HL-60/S4 treated with phorbol 12-myristate 13-acetate at 8.2 ng/mL for 4 days and 3 days (cell line): Measurements from ENCODE around the gene RC3H1.
"Not testable (repeated sequence)": the region's sequence is repeated elsewhere in the genome, so short reads cannot be mapped to it uniquely, and the experiment has no call there.

ENCODE experiments used
- in situ Hi-C: fragments of 300-500 bp; cut with MboI; formaldehyde crosslinking; loops from 2 replicates; pipeline ENCODE4 v1.15.0; 2022; ENCODE audit warnings: low sequenced_read_pairs

RC3H1 gene

DNA sequence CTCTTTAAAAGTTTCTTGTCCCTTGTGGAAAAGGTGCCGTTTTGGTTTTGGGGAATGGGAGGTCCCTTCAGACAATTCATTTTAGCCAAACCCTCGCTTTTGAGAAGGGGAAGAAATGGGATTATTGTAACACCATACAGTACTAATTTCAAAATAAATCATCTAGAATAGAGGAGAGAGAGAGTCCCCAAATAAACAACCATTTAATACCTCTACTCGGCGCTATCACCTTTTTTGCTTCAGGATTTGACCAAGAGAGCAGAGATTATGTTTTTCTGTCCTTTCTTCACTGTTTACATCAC, 770 bp upstream of the RC3H1 start:
- in situ Hi-C loops = no loop called here

DNA sequence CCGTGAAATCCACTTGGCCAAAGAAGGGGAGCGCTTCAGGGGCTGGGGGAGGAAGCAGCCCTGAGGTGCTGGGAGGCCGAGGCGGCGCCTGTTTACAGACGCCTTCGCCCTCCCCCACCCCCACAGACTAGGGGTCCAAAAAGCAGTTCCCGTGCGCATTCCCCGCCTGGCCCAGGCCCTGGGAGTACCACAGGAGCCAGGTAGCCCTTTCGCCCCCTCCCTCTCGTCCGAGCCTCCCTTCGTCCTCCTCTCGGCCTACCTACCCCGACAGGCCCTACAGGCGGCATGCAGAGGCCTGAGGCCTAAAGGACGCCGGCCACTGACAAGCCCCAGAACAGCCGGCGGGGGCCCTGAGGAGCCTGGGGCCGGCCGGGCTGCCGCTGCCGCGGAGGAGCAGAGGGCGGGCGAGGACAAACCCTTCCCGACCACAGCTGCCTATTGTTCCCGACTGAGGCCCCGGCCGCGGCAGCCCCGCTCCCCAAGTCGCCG, 522 bp downstream of the RC3H1 start:
- in situ Hi-C loops = no loop called here

DNA sequence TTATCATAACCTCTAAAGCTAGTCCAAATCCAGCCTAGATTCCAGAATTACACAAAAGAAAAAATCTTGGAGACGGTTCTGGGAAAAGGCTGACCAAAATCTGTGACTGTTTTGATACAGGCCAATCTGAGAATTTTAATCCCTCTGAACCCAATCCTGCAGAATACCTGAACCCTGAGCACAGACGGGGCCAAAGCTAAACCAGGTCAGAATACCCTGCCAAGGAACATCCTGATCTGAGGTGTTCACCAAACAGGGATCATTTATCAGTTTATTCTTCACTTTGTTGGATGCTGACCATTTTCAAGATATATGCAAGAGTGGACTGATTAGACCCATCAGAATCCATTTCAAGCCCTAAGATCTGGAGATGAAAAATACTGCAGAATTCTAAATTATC, 3.6 kb downstream of the RC3H1 start:
- in situ Hi-C loops = no loop called here

DNA sequence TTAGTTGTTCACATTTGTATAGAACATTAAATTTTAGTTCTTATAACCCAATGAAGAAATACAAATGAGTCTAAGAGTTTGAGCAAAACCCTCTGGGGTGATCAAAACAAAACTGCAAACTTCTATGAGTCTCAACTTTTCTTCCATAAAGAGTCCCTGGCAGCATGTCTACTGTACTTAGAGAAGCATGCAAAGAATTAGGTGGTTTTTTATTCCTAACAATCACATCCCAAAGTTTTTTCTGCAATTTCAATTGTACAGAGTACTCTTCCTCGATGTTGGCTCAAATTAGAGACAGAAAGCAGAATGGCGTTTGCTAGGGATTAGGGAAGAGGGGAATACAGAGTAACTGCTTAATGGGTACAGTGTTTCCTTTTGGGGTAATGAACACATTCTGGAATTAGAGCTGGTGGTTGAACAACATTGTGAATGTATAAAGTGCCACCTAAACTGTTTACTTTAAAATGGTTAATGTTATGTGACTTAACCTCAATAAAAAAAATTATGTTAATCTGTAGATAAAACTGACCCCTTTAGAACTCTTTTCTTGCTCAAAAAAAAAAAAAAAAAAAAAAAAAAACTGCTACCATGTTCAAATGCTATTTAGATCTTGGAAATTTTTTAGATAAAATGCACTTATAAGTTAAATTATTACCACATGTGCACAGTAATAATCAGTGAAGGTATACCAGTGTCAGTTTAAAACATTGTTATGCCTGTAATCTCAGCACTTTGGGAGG, 4.8 kb downstream of the RC3H1 start:
- in situ Hi-C loops = no loop called here

DNA sequence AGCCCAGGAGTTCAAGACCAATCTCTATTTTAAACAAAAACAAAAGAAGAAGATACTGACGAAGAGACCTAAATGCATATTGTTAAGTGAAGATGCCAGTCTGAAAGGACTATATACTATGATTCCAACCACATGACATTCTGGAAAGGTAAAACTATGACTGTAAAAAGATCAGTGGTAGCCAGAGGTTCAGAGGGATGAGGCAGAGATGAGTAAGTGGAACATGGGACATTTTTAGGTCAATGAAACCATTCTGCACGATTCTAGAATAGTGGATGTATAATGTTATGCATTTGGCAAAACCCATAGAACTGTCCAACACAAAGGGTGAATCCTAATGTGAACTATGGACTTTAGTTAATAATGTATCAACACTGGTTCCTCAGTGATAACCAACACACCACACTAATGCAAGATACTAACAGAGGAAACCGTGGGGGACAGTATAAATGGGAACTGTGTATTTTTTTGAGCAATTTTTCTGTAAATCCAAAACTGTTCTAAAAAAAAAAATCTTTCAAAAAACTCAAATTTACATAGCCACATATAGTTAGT, 8.2 kb downstream of the RC3H1 start:
- in situ Hi-C loops = no loop called here

DNA sequence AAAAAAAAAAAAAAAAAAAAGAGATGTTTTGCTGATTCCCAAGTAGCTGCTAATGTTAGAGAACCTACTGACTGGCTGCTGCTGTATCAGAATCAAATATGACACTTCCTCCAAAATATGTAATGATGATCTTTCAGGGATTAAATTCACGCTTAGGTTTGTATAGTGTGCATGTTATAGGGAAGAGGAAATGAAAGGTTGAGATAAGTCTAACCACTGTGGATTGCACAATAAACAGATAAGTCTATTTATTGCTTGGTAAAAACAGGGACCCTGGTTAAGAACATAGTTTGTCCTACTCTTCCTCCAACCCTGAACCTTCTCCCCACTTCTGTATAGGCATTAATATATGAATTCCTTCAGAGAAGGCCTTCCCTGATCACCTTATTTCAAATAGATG, 13.2 kb downstream of the RC3H1 start:
- in situ Hi-C loops = no loop called here

DNA sequence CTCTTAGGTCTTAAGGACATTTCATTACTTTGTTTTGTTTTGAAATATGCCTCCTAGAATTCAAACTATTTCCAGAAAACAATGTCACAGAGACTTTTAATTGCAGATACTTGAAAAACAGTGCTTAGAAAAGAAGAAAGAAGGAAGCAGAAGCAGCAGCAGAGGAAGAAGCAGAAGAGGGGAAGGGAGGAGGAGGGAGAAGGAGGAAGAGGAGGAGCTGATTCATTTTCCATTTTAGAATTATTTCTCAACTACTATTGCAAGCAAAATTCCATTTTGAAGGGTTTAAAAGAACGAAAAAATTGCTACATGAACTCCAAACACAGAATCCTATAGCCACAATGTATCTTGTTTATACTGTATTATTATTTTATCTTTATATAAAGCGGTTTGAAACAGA, 13.9 kb downstream of the RC3H1 start:
- in situ Hi-C loops = no loop called here

DNA sequence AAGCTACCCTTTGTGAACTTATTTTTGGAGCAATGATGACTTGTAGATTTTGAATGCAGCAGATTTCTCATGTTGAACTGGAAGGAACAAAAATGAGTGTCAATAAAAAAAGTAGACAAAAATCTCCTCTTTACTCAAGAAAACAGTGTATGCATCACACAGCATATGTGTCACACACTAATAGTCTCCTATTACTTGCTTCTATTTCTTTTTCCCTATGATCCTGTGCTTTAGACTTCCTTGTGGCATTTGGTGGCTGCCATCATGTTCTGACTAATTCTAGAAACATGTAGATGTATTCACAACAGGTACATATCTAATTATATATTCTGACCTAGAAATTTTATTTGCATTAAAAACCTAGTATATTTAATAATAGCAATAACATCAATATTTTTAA, 14.3 kb downstream of the RC3H1 start:
- in situ Hi-C loops = no loop called here

DNA sequence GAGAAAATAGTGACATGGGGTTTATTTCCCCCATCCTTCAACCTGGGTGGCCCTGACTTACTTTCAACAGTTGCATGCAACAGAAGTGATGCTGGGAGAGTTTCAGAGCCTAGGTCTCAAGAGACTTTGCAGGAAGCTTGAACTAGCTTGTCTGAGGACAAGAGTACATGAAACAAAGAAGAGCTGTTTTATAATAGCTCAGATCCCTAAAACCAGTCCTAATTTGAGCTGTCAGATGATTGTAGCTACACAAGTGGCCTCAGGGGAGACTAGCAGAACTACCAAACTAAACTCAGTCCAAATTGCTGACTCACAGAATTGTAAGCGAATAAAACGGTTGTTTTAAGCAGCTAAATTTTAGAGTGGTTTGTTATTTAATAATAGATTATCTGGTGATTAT, 17.1 kb downstream of the RC3H1 start:
- in situ Hi-C loops = no loop called here

DNA sequence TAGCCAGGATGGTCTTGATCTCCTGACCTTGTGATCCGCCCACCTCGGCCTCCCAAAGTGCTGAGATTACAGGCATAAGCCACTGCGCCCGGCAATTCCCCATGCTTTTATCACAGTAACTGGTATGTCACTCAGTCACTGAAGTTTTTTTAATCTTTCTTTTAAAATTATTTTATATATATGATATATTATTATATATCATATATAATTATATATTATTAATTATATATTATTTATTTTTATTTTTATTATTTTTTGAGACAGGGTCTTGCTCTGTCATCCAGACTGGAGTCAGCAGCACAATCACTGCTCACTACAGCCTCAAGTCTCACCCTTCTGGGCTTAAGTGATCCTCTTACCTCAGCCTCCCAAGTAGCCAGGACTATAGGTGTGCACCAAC, 18.3 kb downstream of the RC3H1 start:
- in situ Hi-C loops = no loop called here

DNA sequence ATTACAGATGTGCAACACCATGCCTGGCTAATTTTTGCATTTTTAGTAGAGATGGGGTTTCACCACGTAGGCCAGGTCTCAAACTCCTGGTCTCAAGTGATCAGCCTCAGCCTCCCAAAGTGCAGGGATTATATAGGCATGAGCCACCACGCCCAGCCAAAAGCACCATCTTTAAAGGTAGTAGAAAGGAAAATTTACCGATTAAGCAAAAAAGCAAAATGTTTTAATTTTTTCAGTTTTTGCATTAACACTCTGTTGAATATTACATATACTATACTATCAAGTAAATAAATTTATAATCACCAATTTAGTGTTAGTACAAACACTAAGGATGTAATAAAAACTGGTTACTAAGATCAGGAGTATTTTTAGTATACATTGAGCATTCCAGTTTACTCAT, 20.6 kb downstream of the RC3H1 start:
- in situ Hi-C loops = no loop called here

DNA sequence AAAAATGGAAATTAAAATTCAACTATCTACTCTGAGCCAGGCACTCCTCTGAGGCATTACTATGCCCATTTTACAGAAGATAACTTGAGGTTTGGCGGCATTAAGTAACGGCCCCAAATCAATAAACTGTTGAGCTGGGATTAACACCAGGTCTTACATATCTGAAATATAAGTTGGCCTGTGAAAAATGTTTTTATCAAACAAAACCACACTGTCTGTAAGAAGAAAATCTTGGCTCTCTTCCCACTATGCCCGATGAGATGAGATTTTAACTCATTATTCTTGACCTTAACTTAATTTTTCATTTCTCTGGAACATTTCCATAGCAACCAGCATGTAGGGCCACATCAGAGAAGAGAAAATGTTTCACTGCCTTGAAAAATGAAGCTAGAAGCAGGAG, 21.8 kb downstream of the RC3H1 start:
- in situ Hi-C loops = no loop called here

DNA sequence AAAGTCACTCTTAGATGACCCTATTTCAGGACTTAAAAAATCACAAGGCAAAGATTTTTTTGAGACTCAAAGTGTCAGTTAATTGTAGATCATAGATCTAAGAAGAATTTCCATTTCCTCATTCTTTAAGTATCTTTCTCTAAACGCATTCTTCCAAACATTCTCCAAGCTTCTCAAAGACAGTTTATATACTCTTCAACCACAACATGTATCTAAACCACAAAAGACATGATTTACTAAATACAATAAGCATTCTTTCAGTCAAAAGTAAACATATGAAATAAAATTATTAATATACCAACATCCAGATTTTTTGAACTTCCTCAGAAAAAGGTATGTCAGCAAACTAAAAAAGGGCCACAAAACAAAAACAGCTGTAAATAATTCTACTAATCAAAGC, 24.4 kb downstream of the RC3H1 start:
- in situ Hi-C loops = loop anchor here (25.0 kb wide), 1 partner anchor 215 kb away; no protein-coding TSS in a partner anchor

DNA sequence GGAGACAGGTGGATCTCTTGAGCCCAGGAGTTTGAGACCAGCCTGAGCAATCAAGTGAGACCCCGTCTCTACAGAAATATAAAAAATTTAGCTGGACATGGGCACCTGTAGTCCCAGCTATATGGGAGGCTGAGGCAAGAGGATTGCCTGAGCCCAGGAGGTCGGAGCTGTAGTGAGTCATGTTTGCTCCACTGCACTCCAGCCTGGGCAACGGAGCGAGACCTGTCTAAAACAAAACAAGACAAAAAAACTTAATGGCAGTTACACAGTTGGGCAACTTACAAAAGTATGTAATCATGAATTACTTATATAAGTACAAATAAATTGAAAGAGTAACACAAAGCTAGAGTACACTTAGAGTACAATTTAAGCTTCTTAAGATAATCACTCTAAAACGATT, 25.2 kb downstream of the RC3H1 start:
- in situ Hi-C loops = loop anchor here (25.0 kb wide), 1 partner anchor 215 kb away; no protein-coding TSS in a partner anchor

DNA sequence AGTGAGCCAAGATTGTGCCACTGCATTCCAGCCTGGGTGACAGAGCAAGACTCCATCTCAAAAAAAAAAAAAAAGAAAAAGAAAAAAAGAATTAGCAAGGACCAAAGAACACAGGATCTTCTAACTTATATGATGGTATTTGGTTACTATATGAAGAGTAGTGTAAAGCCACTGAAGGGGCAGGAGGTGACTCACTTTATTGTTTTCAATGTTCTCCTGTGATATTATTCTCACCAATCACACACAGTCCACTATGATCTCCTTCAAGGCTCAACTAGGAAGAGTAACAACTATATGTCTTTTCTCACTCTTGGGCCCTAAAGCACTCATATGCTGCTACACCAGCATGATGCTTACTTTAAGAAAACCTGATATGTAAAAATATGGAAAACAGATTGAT, 26.7 kb downstream of the RC3H1 start:
- in situ Hi-C loops = loop anchor here (25.0 kb wide), 1 partner anchor 217 kb away; no protein-coding TSS in a partner anchor

DNA sequence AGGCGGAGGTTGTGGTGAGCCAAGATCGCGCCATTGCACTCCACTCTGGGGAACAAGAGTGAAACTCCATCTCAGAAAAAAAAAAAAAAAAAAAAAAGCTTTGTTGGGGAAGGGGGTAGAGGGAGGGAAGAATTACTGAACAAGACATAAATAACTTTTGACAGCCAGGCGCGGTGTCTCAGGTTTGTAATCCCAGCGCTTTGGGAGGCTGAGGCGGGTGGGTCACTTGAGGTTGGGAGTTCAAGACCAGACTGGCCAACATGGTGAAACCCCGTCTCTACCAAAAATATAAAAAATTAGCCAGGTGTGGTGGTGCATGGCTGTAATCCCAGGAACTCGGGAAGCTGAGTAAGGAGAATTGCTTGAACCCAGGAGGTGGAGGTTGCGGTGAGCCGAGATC, 28.2 kb downstream of the RC3H1 start:
- in situ Hi-C loops = loop anchor here (25.0 kb wide), 1 partner anchor 218 kb away; no protein-coding TSS in a partner anchor

DNA sequence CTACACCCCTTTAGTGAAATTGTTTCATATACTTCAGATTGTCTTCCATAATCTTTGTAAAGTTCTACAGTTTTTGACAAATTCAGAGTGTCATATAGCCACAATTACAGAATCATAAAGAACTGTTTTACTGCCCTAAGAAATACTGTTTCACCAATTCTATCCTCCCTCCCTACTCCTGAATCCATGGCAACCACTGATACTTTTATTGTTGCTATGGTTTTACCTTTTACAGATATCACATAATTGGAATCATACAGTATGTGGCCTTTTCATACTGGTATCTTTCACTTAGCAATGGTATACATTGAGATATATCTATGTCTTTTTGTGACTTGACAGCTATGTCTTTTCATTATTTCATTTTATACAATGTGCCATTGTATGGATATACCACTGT, 34.1 kb downstream of the RC3H1 start:
- in situ Hi-C loops = loop anchor here (25.0 kb wide), 1 partner anchor 224 kb away; no protein-coding TSS in a partner anchor

DNA sequence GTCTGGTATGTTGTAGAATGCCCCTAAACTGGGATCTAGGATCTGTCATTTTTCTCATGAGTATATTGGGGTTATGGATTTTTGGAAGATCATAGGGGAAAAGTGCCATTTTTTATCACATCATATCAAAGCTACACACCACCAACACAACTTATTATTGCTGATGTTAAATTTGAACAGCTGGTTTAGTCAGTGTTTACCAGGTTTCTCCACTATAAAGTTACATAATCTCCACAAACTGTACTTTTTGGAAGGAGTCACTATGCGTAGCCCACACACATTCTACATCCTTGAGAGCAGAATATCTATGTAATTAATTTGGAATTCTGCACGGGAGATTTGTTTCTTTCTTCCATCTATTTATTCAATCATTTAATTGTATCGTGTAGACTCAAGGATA, 35.2 kb downstream of the RC3H1 start:
- in situ Hi-C loops = loop anchor here (25.0 kb wide), 1 partner anchor 225 kb away; no protein-coding TSS in a partner anchor

DNA sequence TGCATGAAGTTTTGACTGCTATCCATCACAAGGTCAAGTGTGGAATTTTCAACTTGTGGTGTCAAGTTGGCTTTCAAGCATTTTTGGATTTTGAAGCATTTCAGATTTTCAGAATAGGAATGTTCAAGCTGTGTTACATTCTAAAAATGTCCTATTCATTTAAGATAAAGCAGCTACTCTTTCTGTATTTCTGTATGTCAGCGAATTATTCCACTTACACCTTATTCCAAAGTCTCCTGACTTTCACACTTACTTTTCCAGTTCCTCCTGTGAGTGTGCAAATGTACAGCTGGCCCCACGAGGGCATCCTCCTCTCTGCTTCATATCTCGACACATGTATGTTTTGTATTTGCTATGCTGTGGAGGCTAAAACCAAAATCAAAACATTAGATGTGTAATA, 51.9 kb downstream of the RC3H1 start:
- in situ Hi-C loops = no loop called here

DNA sequence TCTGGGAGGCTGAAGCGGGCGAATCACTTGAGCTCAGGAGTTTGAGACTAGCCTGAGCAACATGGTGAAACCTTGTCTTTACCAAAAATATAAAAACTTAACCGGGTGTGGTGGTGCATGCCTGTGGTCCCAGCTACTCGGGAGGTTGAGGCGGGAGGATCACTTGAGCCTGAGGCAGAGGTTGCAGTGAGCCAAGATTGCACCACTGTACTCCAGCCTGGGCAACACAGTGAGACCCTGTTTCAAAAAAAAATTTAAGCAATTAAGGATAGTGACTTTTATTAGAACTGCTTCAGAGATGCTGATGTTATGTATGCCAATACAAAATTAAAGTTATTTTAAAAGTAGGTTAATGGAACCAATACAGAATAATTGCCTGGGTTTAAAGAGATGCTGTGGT, 56.3 kb downstream of the RC3H1 start:
- in situ Hi-C loops = not testable (repeated sequence)

DNA sequence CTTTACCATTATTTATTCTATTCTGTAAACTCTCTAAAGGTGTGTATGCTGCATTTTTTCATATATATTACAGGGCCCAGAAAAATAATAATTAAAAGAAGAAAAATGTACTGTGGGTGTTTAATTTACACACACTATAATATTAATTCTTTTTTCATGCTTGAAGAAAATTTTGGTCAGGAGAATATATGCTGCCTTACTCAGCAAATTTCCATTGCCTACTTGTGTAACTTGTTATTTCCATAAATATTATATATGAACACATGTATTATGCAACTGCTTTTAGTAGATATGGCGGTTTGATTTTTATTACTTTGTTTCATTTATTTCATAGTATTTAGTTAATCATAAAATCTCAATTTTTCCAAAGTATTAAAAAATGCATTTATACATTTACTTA, 58.7 kb downstream of the RC3H1 start:
- in situ Hi-C loops = no loop called here

DNA sequence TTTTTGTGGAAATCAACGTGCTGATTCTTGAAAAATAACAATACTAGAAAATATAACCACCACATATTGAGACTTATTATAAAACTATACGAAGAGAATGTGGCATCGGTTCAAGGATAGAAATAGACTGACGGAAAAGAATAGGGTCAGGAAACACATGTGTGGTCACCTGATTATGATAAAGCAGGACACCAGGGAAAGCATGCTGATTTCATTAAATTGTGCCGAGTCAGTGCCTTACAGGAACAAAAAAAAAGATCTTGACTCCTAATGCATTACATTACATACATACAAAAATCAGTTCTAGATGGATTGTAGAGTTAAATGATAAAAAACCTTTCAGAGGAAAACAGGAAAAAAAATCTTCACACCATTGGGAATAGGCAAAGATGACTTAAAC, 61.5 kb downstream of the RC3H1 start:
- in situ Hi-C loops = no loop called here

DNA sequence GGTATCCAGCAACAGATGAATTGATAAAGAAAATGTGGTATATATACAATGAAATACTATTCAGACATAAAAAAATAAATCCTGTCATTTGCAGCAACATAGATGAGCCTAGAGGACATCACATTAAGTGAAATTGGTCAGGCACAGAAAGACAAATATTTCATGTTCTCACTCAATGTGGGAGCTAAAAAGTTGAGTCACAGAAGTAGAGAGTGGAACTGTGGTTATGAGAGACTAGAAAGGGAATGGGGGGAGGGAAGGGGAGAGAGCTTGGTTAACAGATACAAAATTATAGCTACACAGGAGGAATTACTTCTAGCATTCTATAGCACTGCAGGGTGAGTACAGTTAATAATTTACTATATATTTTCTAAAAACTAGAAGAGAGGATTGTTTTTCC, 68.0 kb downstream of the RC3H1 start:
- in situ Hi-C loops = no loop called here
